Prostate gland (tissue), 2 donors: Measurements from ENCODE around the gene ABCA9.

ENCODE experiments used
- CTCF ChIP-seq, 4 experiments: fragments of 200-600 bp in 2 of 4; fragments of 450-650 bp in 2 of 4; sonication (generic) in 2 of 4; IDR thresholded peaks; 1 replicate in 3 of 4; 2 replicates in 1 of 4; pipeline ENCODE4 v1.5.1; 2016 to 2019; ENCODE audit warnings: antibody characterized with exemption in 4 of 4, mild to moderate bottlenecking in 2 of 4, moderate library complexity in 2 of 4
- POLR2A ChIP-seq: fragments of 450-650 bp; IDR thresholded peaks from one replicate; pipeline ENCODE4 v1.6.1; 2016; ENCODE audit warnings: antibody characterized with exemption, mild to moderate bottlenecking
- POLR2AphosphoS5 ChIP-seq: sonication (generic); formaldehyde crosslinking; IDR thresholded peaks from one replicate; pipeline ENCODE4 v1.6.1; 2017; ENCODE audit warnings: antibody characterized with exemption

- TF ChIP-seq CTCF (IDR thresholded peaks at IDR 0.05) (no peak), POLR2A (no peak), POLR2AphosphoS5 (no peak)
Observed at GRCh38 chr17:68981288-68981687, 79.4 kb downstream of the ABCA9 start.
